Transverse colon (tissue), 4 donors: ENCODE results near the gene TNF. TPM values are rescaled to one million over a fixed set of nuclear protein-coding genes. Genes with fewer than 3 reads are reported as not detected.

Experiments used
- DNase-seq: peaks from one replicate; pipeline ENCODE4 v3.0.0-alpha.2; 2019
- H3K27ac ChIP-seq, 4 donors: fragments of 200-600 bp; sonication (generic); 2 replicates each; pipeline ENCODE4 v1.5.1; 2016 to 2018; ENCODE audit warnings: inconsistent platforms in 4 of 4
- H3K27me3 ChIP-seq: fragments of 200-600 bp; sonication (generic); 2 replicates; pipeline ENCODE4 v1.5.1; 2017; ENCODE audit warnings: inconsistent platforms
- H3K36me3 ChIP-seq, 4 donors: fragments of 200-600 bp; sonication (generic); 2 replicates each; pipeline ENCODE4 v1.5.1; 2017 to 2019; ENCODE audit warnings: inconsistent platforms in 4 of 4
- H3K4me1 ChIP-seq, 4 donors: fragments of 200-600 bp; sonication (generic); 2 replicates each; pipeline ENCODE4 v1.5.1; 2017 to 2020; ENCODE audit warnings: inconsistent platforms in 4 of 4
- H3K4me3 ChIP-seq, 4 donors: fragments of 200-600 bp; sonication (generic); 1 replicate in 1 of 4; 2 replicates in 3 of 4; pipeline versions ENCODE4 v1.5.1 to v1.6.1; 2017 to 2019; ENCODE audit warnings: inconsistent platforms in 4 of 4
- H3K9me3 ChIP-seq, 2 donors: fragments of 200-600 bp; sonication (generic); 2 replicates each; pipeline ENCODE4 v1.5.1; 2017 to 2019; ENCODE audit warnings: inconsistent platforms in 2 of 2
- EP300 ChIP-seq: sonication (generic); formaldehyde crosslinking; IDR thresholded peaks from one replicate; pipeline ENCODE4 v1.6.1; 2017; ENCODE audit warnings: antibody characterized with exemption, low read depth
- POLR2A ChIP-seq: fragments of 450-650 bp; IDR thresholded peaks from one replicate; pipeline ENCODE4 v1.6.1; 2016; ENCODE audit warnings: antibody characterized with exemption, mild to moderate bottlenecking, moderate library complexity
- POLR2AphosphoS5 ChIP-seq, 3 donors: sonication (generic); formaldehyde crosslinking; IDR thresholded peaks; one replicate each; pipeline ENCODE4 v1.6.1; 2016; ENCODE audit warnings: antibody characterized with exemption in 3 of 3
- WGBS, 2 donors: methylation state at CpG; one replicate each; pipeline ENCODE4 v1.1.5; 2018; ENCODE audit warnings: low coverage in 1 of 2; 5-methylcytosine and 5-hydroxymethylcytosine counted together
- in situ Hi-C, 4 donors: fragments of 200-750 bp; cut with MboI; loops; one replicate each; pipeline versions ENCODE4 v1.15.0 to v1.15.1; 2017; ENCODE audit warnings: low sequenced_read_pairs in 3 of 4, low pct_ligation_motif_present in 1 of 4, low pct_unique_long_range_greater_than_20kb in 1 of 4
- intact Hi-C: fragments of 100-400 bp; cut with DNase I; formaldehyde crosslinking; loops from one replicate; pipeline ENCODE4 v1.15.1; 2023; ENCODE audit warnings: low total_unique reads
- small RNA-seq, 4 donors: library from RNA; depleted of rRNA; stranded (forward); fragments of <200 nt; gene quantifications; one replicate each; pipeline ENCODE3, GENCODE V24; 2016
- total RNA-seq, 4 donors: library from RNA; depleted of rRNA; stranded (reverse); fragments of >200 nt; gene quantifications; one replicate each; pipeline ENCODE4 v1.1.0, GENCODE V29; 2016
- TF ChIP-seq, protein P1 (sequence below), 5 experiments: fragments of 200-600 bp in 3 of 5; fragments of 450-650 bp in 2 of 5; sonication (generic) in 3 of 5; IDR thresholded peaks; 1 replicate in 2 of 5; 2 replicates in 3 of 5; pipeline ENCODE4 v1.5.1; 2016 to 2017; ENCODE audit warnings: antibody characterized with exemption in 5 of 5, inconsistent platforms in 3 of 5, mild to moderate bottlenecking in 2 of 5, moderate library complexity in 1 of 5

The TNF gene
- total RNA-seq, 4 donors from 2014 or later = 0.41 to 1.1 TPM; not detected in 2

DNA sequence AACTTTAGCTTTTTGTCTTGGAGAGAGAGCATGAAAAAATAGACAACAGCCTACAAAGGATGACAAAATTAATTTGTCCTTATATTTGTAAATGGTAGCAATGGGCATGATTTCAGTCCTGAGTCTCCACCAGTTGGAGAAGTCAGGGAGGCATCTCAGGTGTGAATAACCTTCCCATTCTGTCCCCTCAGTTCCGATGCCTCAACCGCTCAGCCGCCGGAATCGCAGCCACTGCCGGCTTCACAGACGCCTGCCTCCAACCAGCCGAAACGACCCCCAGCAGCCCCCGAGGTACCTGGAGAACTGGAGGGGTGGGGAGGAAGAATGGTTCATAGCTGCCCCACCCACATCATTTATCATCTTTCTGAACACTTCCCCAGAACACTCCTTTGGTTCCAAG, 48.7 kb downstream of the TNF start:
- H3K27ac ChIP-seq = no peak overlapping the region
- in situ Hi-C loops (no loop called here), intact Hi-C loops (no loop called here)
- H3K27me3 ChIP-seq = no peaks in the 10 kb centered on the region
- DNase-seq = no peak
- H3K4me3 ChIP-seq = no peak overlapping the region
- no peaks in the 10 kb centered on the region for H3K9me3 ChIP-seq
- peaks cover 0 to 22% (median 20%) of the 10 kb centered on the region in 4 donors for H3K4me1 ChIP-seq
- TF ChIP-seq POLR2A (no peak), POLR2AphosphoS5 (IDR thresholded peaks at IDR 0.05) (no peak), EP300 (no peak)
- TF ChIP-seq, protein P1, sequence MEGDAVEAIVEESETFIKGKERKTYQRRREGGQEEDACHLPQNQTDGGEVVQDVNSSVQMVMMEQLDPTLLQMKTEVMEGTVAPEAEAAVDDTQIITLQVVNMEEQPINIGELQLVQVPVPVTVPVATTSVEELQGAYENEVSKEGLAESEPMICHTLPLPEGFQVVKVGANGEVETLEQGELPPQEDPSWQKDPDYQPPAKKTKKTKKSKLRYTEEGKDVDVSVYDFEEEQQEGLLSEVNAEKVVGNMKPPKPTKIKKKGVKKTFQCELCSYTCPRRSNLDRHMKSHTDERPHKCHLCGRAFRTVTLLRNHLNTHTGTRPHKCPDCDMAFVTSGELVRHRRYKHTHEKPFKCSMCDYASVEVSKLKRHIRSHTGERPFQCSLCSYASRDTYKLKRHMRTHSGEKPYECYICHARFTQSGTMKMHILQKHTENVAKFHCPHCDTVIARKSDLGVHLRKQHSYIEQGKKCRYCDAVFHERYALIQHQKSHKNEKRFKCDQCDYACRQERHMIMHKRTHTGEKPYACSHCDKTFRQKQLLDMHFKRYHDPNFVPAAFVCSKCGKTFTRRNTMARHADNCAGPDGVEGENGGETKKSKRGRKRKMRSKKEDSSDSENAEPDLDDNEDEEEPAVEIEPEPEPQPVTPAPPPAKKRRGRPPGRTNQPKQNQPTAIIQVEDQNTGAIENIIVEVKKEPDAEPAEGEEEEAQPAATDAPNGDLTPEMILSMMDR (IDR thresholded peaks at IDR 0.05) = no peak
- peaks cover 0 to 55% (median 29%) of the 10 kb centered on the region in 4 donors for H3K36me3 ChIP-seq
- 89% methylated on average over 10 of the region's 10 CpGs; no CpG with 5 or more reads in 1 of the 2 donors for WGBS, 2 donors

DNA sequence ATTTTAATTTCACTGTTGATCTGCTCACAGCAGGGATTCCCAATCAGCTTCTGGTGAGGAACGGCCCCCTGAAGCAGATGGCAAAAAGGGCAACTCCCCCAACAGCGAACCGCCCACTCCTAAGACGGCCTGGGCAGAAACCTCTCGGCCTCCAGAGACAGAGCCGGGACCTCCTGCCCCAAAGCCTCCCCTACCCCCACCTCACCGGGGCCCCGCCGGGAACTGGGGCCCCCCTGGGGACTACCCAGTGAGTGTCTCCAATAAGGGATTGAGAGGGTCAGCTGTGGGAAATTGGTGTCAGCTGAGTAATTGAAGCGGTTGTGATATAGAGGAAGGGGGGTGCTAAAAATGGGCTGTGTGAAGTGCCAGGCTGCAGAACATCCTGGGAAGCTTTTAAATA, 51.6 kb downstream of the TNF start:
- DNase-seq = no peak
- intact Hi-C loops = no loop called here
- in situ Hi-C loops = no loop called here
- H3K36me3 ChIP-seq = peaks cover 0 to 79% (median 42%) of the 10 kb centered on the region in 4 donors
- 94 to 100% methylated on average over 1 to 10 of the region's 10 CpGs for WGBS, 2 donors
- no peaks in the 10 kb centered on the region for H3K9me3 ChIP-seq
- no peaks in the 10 kb centered on the region for H3K27me3 ChIP-seq
- peaks cover 0 to 11% (median 10%) of the 10 kb centered on the region in 4 donors for H3K4me1 ChIP-seq
- no peak overlapping the region for H3K4me3 ChIP-seq
- H3K27ac ChIP-seq = no peak overlapping the region
- no peak for TF ChIP-seq POLR2A
- no peak for TF ChIP-seq POLR2AphosphoS5 (IDR thresholded peaks at IDR 0.05)
- TF ChIP-seq, protein P1 (IDR thresholded peaks at IDR 0.05) = no peak
- no peak for TF ChIP-seq EP300

DNA sequence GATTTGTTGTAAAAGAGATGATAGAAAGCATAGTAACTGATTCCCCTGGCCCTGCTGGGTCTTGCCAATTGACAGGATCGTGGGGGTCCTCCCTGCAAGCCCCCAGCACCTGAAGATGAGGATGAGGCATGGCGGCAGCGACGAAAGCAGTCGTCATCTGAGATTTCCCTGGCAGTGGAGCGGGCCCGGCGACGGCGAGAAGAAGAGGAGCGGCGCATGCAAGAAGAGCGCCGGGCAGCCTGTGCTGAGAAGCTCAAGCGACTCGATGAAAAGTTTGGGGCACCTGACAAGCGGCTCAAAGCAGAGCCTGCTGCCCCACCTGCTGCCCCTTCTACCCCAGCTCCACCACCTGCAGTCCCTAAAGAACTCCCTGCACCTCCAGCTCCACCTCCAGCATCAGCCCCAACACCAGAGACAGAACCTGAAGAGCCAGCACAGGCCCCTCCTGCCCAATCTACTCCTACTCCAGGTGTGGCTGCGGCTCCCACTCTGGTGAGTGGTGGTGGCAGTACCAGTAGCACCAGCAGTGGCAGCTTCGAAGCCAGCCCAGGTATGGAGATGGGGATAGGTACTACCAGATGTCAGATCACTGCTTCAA, 52.4 kb downstream of the TNF start:
- WGBS, 2 donors = 95% methylated on average over 14 to 19 of the region's 19 CpGs
- no peak for DNase-seq

More for the DNA sequence above, 52.4 kb downstream of the TNF start:
- Histone ChIP-seq H3K36me3 (peaks cover 0 to 81% (median 44%) of the 10 kb centered on the region in 4 donors), H3K27me3 (no peaks in the 10 kb centered on the region), H3K4me3 (no peak overlapping the region), H3K27ac (no peak overlapping the region), H3K4me1 (peaks cover 0 to 3% (median 2%) of the 10 kb centered on the region in 4 donors), H3K9me3 (no peaks in the 10 kb centered on the region)
- intact Hi-C loops = no loop called here
- TF ChIP-seq POLR2A = no peak
- TF ChIP-seq POLR2AphosphoS5 (IDR thresholded peaks at IDR 0.05) = no peak
- no peak for TF ChIP-seq EP300
- TF ChIP-seq, protein P1 (IDR thresholded peaks at IDR 0.05) = no peak
- in situ Hi-C loops = no loop called here

Small RNAs within 50 kb of the gene (small RNA-seq; reads per million reads assigned to genes)
- gene SNORA38 (5.0 to 12.6 (median 10.6) reads per million in 4 donors), gene SNORD117 (96.4 to 472 (median 126) reads per million in 4 donors), gene SNORD84 (0 reads per million in 4 donors), gene UQCRHP1 (0 reads per million in 4 donors)

Other genes with a start within 250 kb of the TNF start
- 1,000 to 10,000 TPM in 3 of 4 donors, 100 to 1,000 TPM in 1; 915 to 3,432 (median 2,814) TPM for gene HLA-B, start 218.4 kb upstream of the TNF start, total RNA-seq
- gene MICA, start 172.0 kb upstream of the TNF start, total RNA-seq = 10 to 100 TPM in 3 of 4 donors, 1 to 10 TPM in 1; 7.8 to 45.3 (median 19.9) TPM
- 1 to 10 TPM; 1.4 to 9.7 (median 4.0) TPM for gene MICB, start 77.4 kb upstream of the TNF start, total RNA-seq
- gene MCCD1, start 46.6 kb upstream of the TNF start, total RNA-seq = not detected
- gene DDX39B, start 33.6 kb upstream of the TNF start, total RNA-seq = 100 to 1,000 TPM; 147 to 519 (median 271) TPM
- under 1 TPM in 2 of 4 donors, not detected in 2; 0.82 to 0.95 TPM for gene ATP6V1G2, start 29.0 kb upstream of the TNF start, total RNA-seq
- gene NFKBIL1, start 28.0 kb upstream of the TNF start, total RNA-seq = 10 to 100 TPM; 13.7 to 29.5 (median 22.9) TPM
- not detected for gene LTA, start 3.3 kb upstream of the TNF start, total RNA-seq
- gene LTB, start 6.9 kb downstream of the TNF start, total RNA-seq = 10 to 100 TPM in 1 of 4 donors, 1 to 10 TPM in 1, not detected in 2; 7.6 to 34.8 TPM
- gene LST1, start 10.7 kb downstream of the TNF start, total RNA-seq = 1 to 10 TPM in 3 of 4 donors, not detected in 1; 1.1 to 7.6 (median 1.9) TPM
- gene NCR3, start 17.4 kb downstream of the TNF start, total RNA-seq = not detected
- 10 to 100 TPM in 2 of 4 donors, 1 to 10 TPM in 1, not detected in 1; 9.4 to 19.5 (median 17.3) TPM for gene AIF1, start 39.7 kb downstream of the TNF start, total RNA-seq
- gene PRRC2A, start 45.1 kb downstream of the TNF start, total RNA-seq = 100 to 1,000 TPM in 1 of 4 donors, 10 to 100 TPM in 3; 63.9 to 138 (median 85.8) TPM
- 100 to 1,000 TPM; 221 to 310 (median 231) TPM for gene BAG6, start 77.1 kb downstream of the TNF start, total RNA-seq
- 1 to 10 TPM in 2 of 4 donors, not detected in 2; 2.2 to 5.5 TPM for gene APOM, start 80.3 kb downstream of the TNF start, total RNA-seq
- gene C6orf47, start 85.2 kb downstream of the TNF start, total RNA-seq = 10 to 100 TPM; 18.7 to 45.7 (median 25.2) TPM
- 10 to 100 TPM in 3 of 4 donors, 1 to 10 TPM in 1; 2.4 to 32.9 (median 23.2) TPM for gene GPANK1, start 89.4 kb downstream of the TNF start, total RNA-seq
- gene CSNK2B, start 90.5 kb downstream of the TNF start, total RNA-seq = 100 to 1,000 TPM; 182 to 231 (median 210) TPM
- gene LY6G5B, start 94.4 kb downstream of the TNF start, total RNA-seq = 10 to 100 TPM in 2 of 4 donors, 1 to 10 TPM in 2; 2.4 to 21.3 (median 10.3) TPM
- 1 to 10 TPM in 1 of 4 donors, under 1 TPM in 1, not detected in 2; 0.95 to 2.2 TPM for gene LY6G5C, start 105.5 kb downstream of the TNF start, total RNA-seq
- 10 to 100 TPM; 45.4 to 72.8 (median 67.4) TPM for gene ABHD16A, start 127.8 kb downstream of the TNF start, total RNA-seq
- not detected for gene LY6G6F, start 131.3 kb downstream of the TNF start, total RNA-seq
- gene LY6G6D, start 139.8 kb downstream of the TNF start, total RNA-seq = not detected
- gene LY6G6C, start 146.2 kb downstream of the TNF start, total RNA-seq = not detected
- gene MPIG6B, start 147.8 kb downstream of the TNF start, total RNA-seq = under 1 TPM in 1 of 4 donors, not detected in 3; 0.16 TPM
- 100 to 1,000 TPM in 3 of 4 donors, 10 to 100 TPM in 1; 78.3 to 148 (median 107) TPM for gene DDAH2, start 153.7 kb downstream of the TNF start, total RNA-seq
- gene CLIC1, start 161.0 kb downstream of the TNF start, total RNA-seq = 100 to 1,000 TPM; 253 to 375 (median 362) TPM
- gene MSH5, start 164.4 kb downstream of the TNF start, total RNA-seq = 100 to 1,000 TPM in 1 of 4 donors, 10 to 100 TPM in 3; 16.5 to 159 (median 43.9) TPM
- 10 to 100 TPM in 1 of 4 donors, 1 to 10 TPM in 1, not detected in 2; 3.3 to 11.1 TPM for gene SAPCD1, start 187.1 kb downstream of the TNF start, total RNA-seq
- gene VWA7, start 201.8 kb downstream of the TNF start, total RNA-seq = 10 to 100 TPM in 2 of 4 donors, 1 to 10 TPM in 2; 7.6 to 22.1 (median 9.6) TPM
- gene VARS1, start 220.2 kb downstream of the TNF start, total RNA-seq = 10 to 100 TPM; 18.0 to 54.7 (median 31.1) TPM
- gene LSM2, start 231.4 kb downstream of the TNF start, total RNA-seq = 10 to 100 TPM; 23.5 to 43.0 (median 34.8) TPM
- gene HSPA1L, start 239.7 kb downstream of the TNF start, total RNA-seq = under 1 TPM in 2 of 4 donors, not detected in 2; 0.64 to 0.68 TPM
- gene HSPA1A, start 240.0 kb downstream of the TNF start, total RNA-seq = 100 to 1,000 TPM; 192 to 247 (median 221) TPM